HG03045 (cell line): ENCODE measurements around the gene FAM89B.
A peak's percentile ranks its signal among the peaks of the same experiment; 100 is the strongest.

Experiments
- ATAC-seq: cut with Tn5 transposase; IDR thresholded peaks from one replicate; pipeline ENCODE4 v1.9.1; 2021; ENCODE audit warnings: mild to moderate bottlenecking, moderate library complexity; ENCODE audit not compliant: unreplicated experiment

FAM89B gene

GRCh38 chr11:65573391-65574079 is 1.2 kb downstream of the FAM89B start:
- ATAC-seq, result no peak

GRCh38 chr11:65574109-65574810 is 1.9 kb downstream of the FAM89B start:
- peak; percentile 36 for ATAC-seq

GRCh38 chr11:65574811-65575567 is 2.7 kb downstream of the FAM89B start:
- no peak for ATAC-seq

GRCh38 chr11:65575568-65576231 is 3.4 kb downstream of the FAM89B start, which contains the start of gene EHBP1L1:
Gene EHBP1L1 (plus strand): TSS chr11:65576053. CDS start chr11:65576303, 250 bp downstream.
- ATAC-seq, result peak; percentile 19

GRCh38 chr11:65576232-65576866 is 4.0 kb downstream of the FAM89B start:
- no peak for ATAC-seq

- no peak for ATAC-seq
These were observed 4.8 kb downstream of the FAM89B start for GRCh38 chr11:65576867-65577755.

GRCh38 chr11:65577756-65578109 is 5.4 kb downstream of the FAM89B start:
- no peak for ATAC-seq

GRCh38 chr11:65578134-65578533 is 5.8 kb downstream of the FAM89B start:
- no peak for ATAC-seq

- ATAC-seq, result no peak
These were observed 6.3 kb downstream of the FAM89B start for GRCh38 chr11:65578667-65579066.

- no peak for ATAC-seq
These were observed 7.0 kb downstream of the FAM89B start for GRCh38 chr11:65579291-65579690.

- no peak for ATAC-seq
These were observed 7.8 kb downstream of the FAM89B start for GRCh38 chr11:65580031-65580692.

GRCh38 chr11:65580756-65581155 is 8.4 kb downstream of the FAM89B start:
- no peak for ATAC-seq

GRCh38 chr11:65581928-65582327 is 9.6 kb downstream of the FAM89B start:
- no peak for ATAC-seq

- no peak for ATAC-seq
These were observed 11.3 kb downstream of the FAM89B start for GRCh38 chr11:65583589-65583988.

GRCh38 chr11:65584106-65584505 is 11.8 kb downstream of the FAM89B start:
- ATAC-seq, result no peak

- ATAC-seq, result no peak
These were observed 12.4 kb downstream of the FAM89B start for GRCh38 chr11:65584723-65585171.

- no peak for ATAC-seq
These were observed 13.3 kb downstream of the FAM89B start for GRCh38 chr11:65585396-65586246.

- ATAC-seq, result no peak
These were observed 13.9 kb downstream of the FAM89B start for GRCh38 chr11:65586247-65586630.
